ENCODE results near the gene IL4I1. TPM values are rescaled to one million over a fixed set of nuclear protein-coding genes. Genes with fewer than 3 reads are reported as not detected.
"Not testable (repeated sequence)": the region's sequence is repeated elsewhere in the genome, so short reads cannot be mapped to it uniquely, and the experiment has no call there.

The IL4I1 gene
- total RNA-seq (2014; rRNA removed; shearing (Covaris generic)) (not detected in 2 replicates), polyA plus RNA-seq (2016; fragmentation: Nextera tagmentation; extraction: Ambion mirVana) (0.66 and 0.91 TPM in 2 replicates)

- TF ChIP-seq EZH2phosphoT487 (IDR thresholded peaks at IDR 0.05; ENCODE audit: insufficient read depth, low read depth) (no peak), EZH2 (IDR thresholded peaks at IDR 0.05; ENCODE audit: insufficient read depth, poor library complexity, severe bottlenecking) (no peak)
- Histone ChIP-seq H3K27me3 (replicated peaks; ENCODE audit: insufficient read depth) (no peaks in the 10 kb centered on the region), H3K9me2 (ENCODE audit: insufficient read depth) (no peaks in the 10 kb centered on the region), H3K27ac (no peak within 1 kb of the TSS), H3K79me2 (ENCODE audit: insufficient read depth) (no peaks in the 10 kb centered on the region), H3K4me1 (ENCODE audit: insufficient read depth) (peaks cover 8% of the 10 kb centered on the region), H2AFZ (0 out of 2 replicates have a peak within 1 kb of the TSS, but pooled peaks have one; percentile 7), H3F3A (ENCODE audit: insufficient read depth) (no peaks in the 10 kb centered on the region), H3K9me3 (ENCODE audit: low read depth) (no peaks in the 10 kb centered on the region), H4K20me1 (ENCODE audit: insufficient read depth) (no peaks in the 10 kb centered on the region), H3K36me3 (ENCODE audit: low read depth) (no peaks in the 10 kb centered on the region), H3K4me2 (ENCODE audit: unreplicated experiment) (peak within 1 kb of the TSS; percentile 34), H3K9ac (no peak within 1 kb of the TSS), H3K4me3 (no peak within 1 kb of the TSS)
- 57 to 60% methylated on average over 20 of the region's 20 CpGs for WGBS, 2 experiments (ENCODE audit: low coverage in 1 of 2, low lambda C conversion rate in 2 of 2, missing lambda C conversion rate in 2 of 2)
- in situ Hi-C loops (cut with MboI) = no loop called here
- peak; percentile 28 for DNase-seq
Measured at GRCh38 chr19:49896863-49897621, at the start of gene IL4I1. TSS of gene IL4I1 (minus strand) at chr19:49896887. CDS start at chr19:49896160, 727 bp downstream.

GRCh38 chr19:49946415-49946814 lies 49.7 kb upstream of the IL4I1 start:
- DNase-seq = no peak
- no peaks in the 10 kb centered on the region for H3K36me3 ChIP-seq (ENCODE audit: low read depth)
- H3F3A ChIP-seq (ENCODE audit: insufficient read depth) = no peaks in the 10 kb centered on the region
- no peak overlapping the region for H3K27ac ChIP-seq
- no peak overlapping the region for H3K4me3 ChIP-seq
- H3K9me2 ChIP-seq (ENCODE audit: insufficient read depth) = no peaks in the 10 kb centered on the region
- H4K20me1 ChIP-seq (ENCODE audit: insufficient read depth) = no peaks in the 10 kb centered on the region
- WGBS, 2 experiments (ENCODE audit: low coverage in 1 of 2, low lambda C conversion rate in 2 of 2, missing lambda C conversion rate in 2 of 2) = 63 to 73% methylated on average over 8 of the region's 8 CpGs
- H3K4me2 ChIP-seq (ENCODE audit: unreplicated experiment) = no peak overlapping the region
- in situ Hi-C loops (cut with MboI) = loop anchor here (25.0 kb wide), 1 partner anchor 191 kb away; no protein-coding TSS in a partner anchor
- no peak overlapping the region for H2AFZ ChIP-seq
- H3K9me3 ChIP-seq (ENCODE audit: low read depth) = no peaks in the 10 kb centered on the region
- H3K27me3 ChIP-seq (replicated peaks; ENCODE audit: insufficient read depth) = peaks cover 10% of the 10 kb centered on the region; the same call in 1 of the 2 replicates
- H3K79me2 ChIP-seq (ENCODE audit: insufficient read depth) = no peaks in the 10 kb centered on the region
- no peaks in the 10 kb centered on the region for H3K4me1 ChIP-seq (ENCODE audit: insufficient read depth)
- TF ChIP-seq EZH2 (IDR thresholded peaks at IDR 0.05; ENCODE audit: insufficient read depth, poor library complexity, severe bottlenecking) (no peak), EZH2phosphoT487 (IDR thresholded peaks at IDR 0.05; ENCODE audit: insufficient read depth, low read depth) (no peak)
- no peak overlapping the region for H3K9ac ChIP-seq

GRCh38 chr19:49944567-49944966 lies 47.9 kb upstream of the IL4I1 start:
- H4K20me1 ChIP-seq (ENCODE audit: insufficient read depth); H3F3A ChIP-seq (ENCODE audit: insufficient read depth); H3K4me3 ChIP-seq; H3K4me1 ChIP-seq (ENCODE audit: insufficient read depth); H3K27ac ChIP-seq; H3K9me3 ChIP-seq (ENCODE audit: low read depth); H3K9me2 ChIP-seq (ENCODE audit: insufficient read depth); H3K36me3 ChIP-seq (ENCODE audit: low read depth); H3K9ac ChIP-seq; H3K4me2 ChIP-seq (ENCODE audit: unreplicated experiment); H3K79me2 ChIP-seq (ENCODE audit: insufficient read depth); H2AFZ ChIP-seq; DNase-seq: not testable (repeated sequence)
- 68 to 74% methylated on average over 5 of the region's 5 CpGs for WGBS, 2 experiments (ENCODE audit: low coverage in 1 of 2, low lambda C conversion rate in 2 of 2, missing lambda C conversion rate in 2 of 2)
- in situ Hi-C loops (cut with MboI) = loop anchor here (25.0 kb wide), 1 partner anchor 193 kb away; no protein-coding TSS in a partner anchor
- H3K27me3 ChIP-seq (replicated peaks; ENCODE audit: insufficient read depth) = 0 out of 2 replicates have a peak, but pooled peaks cover 10% of the 10 kb centered on the region

- Histone ChIP-seq H3K27ac (no peak overlapping the region), H3K9ac (no peak overlapping the region), H3K36me3 (ENCODE audit: low read depth) (no peaks in the 10 kb centered on the region), H3K27me3 (replicated peaks; ENCODE audit: insufficient read depth) (0 out of 2 replicates have a peak, but pooled peaks cover 10% of the 10 kb centered on the region), H3K4me1 (ENCODE audit: insufficient read depth) (no peaks in the 10 kb centered on the region), H3K9me2 (ENCODE audit: insufficient read depth) (no peaks in the 10 kb centered on the region), H3K79me2 (ENCODE audit: insufficient read depth) (no peaks in the 10 kb centered on the region), H3F3A (ENCODE audit: insufficient read depth) (no peaks in the 10 kb centered on the region), H2AFZ (no peak overlapping the region), H4K20me1 (ENCODE audit: insufficient read depth) (no peaks in the 10 kb centered on the region), H3K4me3 (no peak overlapping the region), H3K9me3 (ENCODE audit: low read depth) (no peaks in the 10 kb centered on the region), H3K4me2 (ENCODE audit: unreplicated experiment) (no peak overlapping the region)
- TF ChIP-seq EZH2 (IDR thresholded peaks at IDR 0.05; ENCODE audit: insufficient read depth, poor library complexity, severe bottlenecking) (no peak), EZH2phosphoT487 (IDR thresholded peaks at IDR 0.05; ENCODE audit: insufficient read depth, low read depth) (no peak)
- 81 to 88% methylated on average over 5 of the region's 5 CpGs for WGBS, 2 experiments (ENCODE audit: low coverage in 1 of 2, low lambda C conversion rate in 2 of 2, missing lambda C conversion rate in 2 of 2)
- in situ Hi-C loops (cut with MboI) = loop anchor here (25.0 kb wide), 1 partner anchor 197 kb away; no protein-coding TSS in a partner anchor
- no peak for DNase-seq
Measured at GRCh38 chr19:49940482-49940791, 43.8 kb upstream of the IL4I1 start.
